A549 (cell line): ENCODE measurements around the gene ARHGAP42.

Experiments used
- MYC ChIP-seq: IDR thresholded peaks from 2 replicates; pipeline ENCODE4 v1.6.1; 2012; ENCODE audit warnings: mild to moderate bottlenecking, inconsistent platforms, low read length, improper control_type of control experiment, borderline replicate concordance
- ZSCAN20 ChIP-seq: fragments of 250-450 bp; sonication (Bioruptor Pico); IDR thresholded peaks from 2 replicates; pipeline ENCODE4 v1.8.0; 2022; ENCODE audit warnings: mild to moderate bottlenecking, moderate library complexity
- TF ChIP-seq, protein P1 (sequence below): fragments of 200-600 bp; sonication (generic); IDR thresholded peaks from 2 replicates; pipeline ENCODE4 v1.6.1; 2016; ENCODE audit warnings: antibody characterized with exemption, mild to moderate bottlenecking, moderate library complexity
- TF ChIP-seq, protein P2 (sequence below): fragments of >200 bp; sonication (Bioruptor Twin); formaldehyde crosslinking; IDR thresholded peaks from 3 replicates; pipeline ENCODE4 v1.5.1; 2016

GRCh38 chr11:100663583-100663982, 23.5 kb upstream of the ARHGAP42 start:
- TF ChIP-seq, protein P1, sequence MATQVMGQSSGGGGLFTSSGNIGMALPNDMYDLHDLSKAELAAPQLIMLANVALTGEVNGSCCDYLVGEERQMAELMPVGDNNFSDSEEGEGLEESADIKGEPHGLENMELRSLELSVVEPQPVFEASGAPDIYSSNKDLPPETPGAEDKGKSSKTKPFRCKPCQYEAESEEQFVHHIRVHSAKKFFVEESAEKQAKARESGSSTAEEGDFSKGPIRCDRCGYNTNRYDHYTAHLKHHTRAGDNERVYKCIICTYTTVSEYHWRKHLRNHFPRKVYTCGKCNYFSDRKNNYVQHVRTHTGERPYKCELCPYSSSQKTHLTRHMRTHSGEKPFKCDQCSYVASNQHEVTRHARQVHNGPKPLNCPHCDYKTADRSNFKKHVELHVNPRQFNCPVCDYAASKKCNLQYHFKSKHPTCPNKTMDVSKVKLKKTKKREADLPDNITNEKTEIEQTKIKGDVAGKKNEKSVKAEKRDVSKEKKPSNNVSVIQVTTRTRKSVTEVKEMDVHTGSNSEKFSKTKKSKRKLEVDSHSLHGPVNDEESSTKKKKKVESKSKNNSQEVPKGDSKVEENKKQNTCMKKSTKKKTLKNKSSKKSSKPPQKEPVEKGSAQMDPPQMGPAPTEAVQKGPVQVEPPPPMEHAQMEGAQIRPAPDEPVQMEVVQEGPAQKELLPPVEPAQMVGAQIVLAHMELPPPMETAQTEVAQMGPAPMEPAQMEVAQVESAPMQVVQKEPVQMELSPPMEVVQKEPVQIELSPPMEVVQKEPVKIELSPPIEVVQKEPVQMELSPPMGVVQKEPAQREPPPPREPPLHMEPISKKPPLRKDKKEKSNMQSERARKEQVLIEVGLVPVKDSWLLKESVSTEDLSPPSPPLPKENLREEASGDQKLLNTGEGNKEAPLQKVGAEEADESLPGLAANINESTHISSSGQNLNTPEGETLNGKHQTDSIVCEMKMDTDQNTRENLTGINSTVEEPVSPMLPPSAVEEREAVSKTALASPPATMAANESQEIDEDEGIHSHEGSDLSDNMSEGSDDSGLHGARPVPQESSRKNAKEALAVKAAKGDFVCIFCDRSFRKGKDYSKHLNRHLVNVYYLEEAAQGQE = no peak
- TF ChIP-seq, protein P2, sequence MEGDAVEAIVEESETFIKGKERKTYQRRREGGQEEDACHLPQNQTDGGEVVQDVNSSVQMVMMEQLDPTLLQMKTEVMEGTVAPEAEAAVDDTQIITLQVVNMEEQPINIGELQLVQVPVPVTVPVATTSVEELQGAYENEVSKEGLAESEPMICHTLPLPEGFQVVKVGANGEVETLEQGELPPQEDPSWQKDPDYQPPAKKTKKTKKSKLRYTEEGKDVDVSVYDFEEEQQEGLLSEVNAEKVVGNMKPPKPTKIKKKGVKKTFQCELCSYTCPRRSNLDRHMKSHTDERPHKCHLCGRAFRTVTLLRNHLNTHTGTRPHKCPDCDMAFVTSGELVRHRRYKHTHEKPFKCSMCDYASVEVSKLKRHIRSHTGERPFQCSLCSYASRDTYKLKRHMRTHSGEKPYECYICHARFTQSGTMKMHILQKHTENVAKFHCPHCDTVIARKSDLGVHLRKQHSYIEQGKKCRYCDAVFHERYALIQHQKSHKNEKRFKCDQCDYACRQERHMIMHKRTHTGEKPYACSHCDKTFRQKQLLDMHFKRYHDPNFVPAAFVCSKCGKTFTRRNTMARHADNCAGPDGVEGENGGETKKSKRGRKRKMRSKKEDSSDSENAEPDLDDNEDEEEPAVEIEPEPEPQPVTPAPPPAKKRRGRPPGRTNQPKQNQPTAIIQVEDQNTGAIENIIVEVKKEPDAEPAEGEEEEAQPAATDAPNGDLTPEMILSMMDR = no peak
- no peak for TF ChIP-seq MYC
- no peak for TF ChIP-seq ZSCAN20
